Fibroblast of skin of back (primary cell): ENCODE data around the gene KLHL17. TPM values are rescaled to one million over a fixed set of nuclear protein-coding genes. Genes with fewer than 3 reads are reported as not detected.

Source experiments
- DNase-seq: peaks from one replicate; pipeline ENCODE4 v3.0.0-alpha.2; 2013
- polyA plus RNA-seq, 2 experiments: library from polyadenylated mRNA; unstranded; fragments of 120-200 nt; gene quantifications; one replicate each; pipeline ENCODE4 v1.2.1, GENCODE V29; 2013; ENCODE audit not compliant: insufficient read length in 2 of 2

The KLHL17 gene
- polyA plus RNA-seq (2013, experiment 1 of 2; ENCODE audit: insufficient read length) = 19.6 TPM
- polyA plus RNA-seq (2013, experiment 2 of 2; ENCODE audit: insufficient read length) = 13.9 TPM

DNA sequence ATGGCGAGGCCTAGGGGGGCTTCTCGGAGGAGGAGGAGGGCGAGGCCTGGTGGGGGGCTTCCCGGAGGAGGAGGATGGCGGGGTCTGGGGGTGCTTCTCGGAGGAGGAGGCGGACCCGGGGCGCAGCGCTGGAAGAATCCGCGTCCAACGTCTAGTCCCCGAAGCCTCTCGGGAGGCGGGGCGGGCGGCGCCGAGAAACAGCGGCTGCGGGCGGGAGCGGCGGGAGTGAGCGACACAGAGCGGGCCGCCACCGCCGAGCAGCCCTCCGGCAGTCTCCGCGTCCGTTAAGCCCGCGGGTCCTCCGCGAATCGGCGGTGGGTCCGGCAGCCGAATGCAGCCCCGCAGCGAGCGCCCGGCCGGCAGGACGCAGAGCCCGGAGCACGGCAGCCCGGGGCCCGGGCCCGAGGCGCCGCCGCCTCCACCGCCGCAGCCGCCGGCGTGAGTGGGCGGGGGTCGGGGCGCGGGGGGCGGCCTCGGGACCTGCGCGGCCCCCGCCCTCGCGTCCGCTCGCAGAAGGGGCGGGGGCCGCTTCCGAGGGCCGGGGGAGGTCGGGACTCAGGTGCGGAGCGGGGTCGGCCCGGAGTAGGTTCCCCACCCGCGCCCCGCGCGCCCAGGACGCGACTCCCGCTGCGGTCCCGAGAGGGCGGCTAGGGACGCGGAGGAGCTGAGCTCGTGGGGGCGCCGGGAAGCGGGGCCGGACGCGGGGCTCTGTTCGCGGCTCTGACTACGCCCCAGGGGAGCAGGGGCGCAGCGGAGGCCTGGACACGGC, at the start of gene KLHL17:
TSS of gene KLHL17 (plus strand) at position 222 of the 769 bp plus-strand sequence. CDS start at position 332, 110 bp downstream.
- DNase-seq = peak; percentile 75

DNA sequence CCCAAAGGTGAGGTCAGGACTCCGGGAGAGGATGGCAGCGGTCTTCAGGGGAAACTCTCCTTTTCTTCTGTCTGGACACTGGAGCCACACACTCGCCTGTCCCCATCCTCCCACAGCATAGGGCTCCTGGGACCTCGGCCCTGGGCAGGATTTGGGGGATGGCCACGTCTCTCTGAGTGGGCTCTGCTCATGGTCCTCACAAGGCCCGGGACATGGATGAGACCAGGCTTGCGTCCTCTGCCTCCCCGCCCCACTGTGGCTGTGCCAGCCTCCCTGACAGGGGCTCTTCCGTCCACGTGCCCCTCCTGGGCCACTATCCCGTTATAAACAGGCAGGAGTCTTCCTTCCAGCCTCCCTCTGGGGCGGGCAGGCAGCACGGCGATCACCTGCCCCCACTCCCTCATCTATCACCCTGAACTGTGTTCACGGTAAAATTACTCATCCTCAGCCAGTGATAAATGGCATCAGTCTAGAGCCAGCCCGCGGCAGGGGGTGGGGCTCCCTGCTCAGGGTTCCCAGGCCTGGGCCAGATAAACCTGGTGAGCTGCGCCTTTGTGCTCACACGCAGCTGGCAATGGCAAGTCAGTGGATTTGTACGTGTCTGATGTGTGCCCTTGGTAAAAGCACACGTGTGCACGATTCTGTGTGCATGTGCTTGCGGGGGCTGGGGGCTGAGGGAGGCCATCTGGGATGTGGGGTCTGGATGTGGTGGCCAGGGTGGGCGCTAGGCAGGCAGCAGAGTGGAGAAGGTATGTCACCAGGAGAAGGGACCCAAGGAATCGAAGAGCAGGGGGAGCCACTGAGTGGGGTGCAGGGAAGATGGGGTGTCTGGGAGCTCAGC, 49.3 kb upstream of the KLHL17 start:
- DNase-seq = no peak

DNA sequence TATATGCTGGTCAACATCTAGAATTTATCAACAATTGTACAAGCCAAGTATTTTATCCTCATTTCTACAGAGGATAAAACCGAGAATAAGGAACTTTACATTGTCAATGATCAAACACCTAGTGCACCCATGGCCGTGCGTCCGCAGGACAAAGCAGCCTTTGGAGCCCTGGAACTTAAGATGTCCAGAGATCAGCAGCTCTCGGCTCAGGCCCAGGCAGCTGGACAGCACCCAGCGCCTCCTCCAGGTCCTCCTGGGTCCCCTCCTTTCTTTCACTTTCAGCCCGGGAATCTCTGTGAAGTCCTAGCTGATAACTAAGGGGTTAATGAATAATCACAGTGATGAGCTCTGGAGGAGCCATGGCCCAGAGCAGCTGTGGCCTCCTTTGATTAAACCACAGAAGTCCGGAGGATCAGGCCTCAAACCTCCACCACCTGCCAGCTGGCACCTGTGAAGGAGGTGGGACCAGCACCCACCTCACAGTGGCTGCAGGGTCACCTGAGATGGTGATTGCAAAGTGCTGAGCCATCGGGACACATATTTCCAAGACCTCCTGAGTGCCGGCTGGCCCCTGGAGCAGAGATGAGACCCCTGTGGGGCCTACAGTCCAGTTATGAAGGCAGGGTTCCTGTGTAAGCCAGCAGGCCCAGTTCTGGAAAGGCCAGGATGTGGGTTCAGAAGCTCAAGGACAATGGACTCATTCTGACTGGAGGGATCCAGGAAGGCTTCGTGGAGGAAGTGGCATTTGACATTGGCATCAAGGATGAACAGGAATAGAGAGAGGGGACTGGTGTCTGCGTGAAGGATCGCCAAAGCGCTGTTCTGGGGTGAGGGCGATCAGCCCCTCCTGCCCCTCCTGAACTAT, 48.3 kb upstream of the KLHL17 start:
- no peak for DNase-seq

DNA sequence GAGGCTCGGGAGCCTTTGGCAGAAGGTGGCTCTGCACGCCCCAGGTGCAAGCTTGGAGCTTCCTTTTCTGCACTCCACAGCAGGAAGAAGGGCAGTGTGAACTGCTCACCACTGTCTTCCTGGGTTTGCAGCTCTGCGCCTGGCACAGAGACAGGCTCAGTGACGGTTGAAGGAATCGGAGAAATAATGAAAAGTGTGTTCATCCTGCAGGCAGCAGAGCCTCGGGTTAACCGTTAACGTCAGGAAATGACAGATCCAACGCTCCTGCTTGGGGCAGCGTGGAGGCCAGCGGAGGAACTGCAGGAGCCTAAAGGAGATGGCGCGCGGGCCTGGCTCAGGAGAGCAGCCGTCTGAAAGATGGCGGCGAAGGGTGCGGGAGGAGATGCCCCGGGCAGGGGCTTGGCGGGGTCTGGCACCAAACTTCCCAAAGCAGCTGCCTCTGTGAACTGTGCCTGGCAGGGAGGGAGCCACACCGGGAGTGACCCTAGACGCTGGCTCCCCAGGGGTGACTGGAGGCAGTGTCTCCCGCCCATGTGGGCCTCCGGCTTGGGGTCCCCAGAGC, 47.6 kb upstream of the KLHL17 start:
- DNase-seq = no peak

DNA sequence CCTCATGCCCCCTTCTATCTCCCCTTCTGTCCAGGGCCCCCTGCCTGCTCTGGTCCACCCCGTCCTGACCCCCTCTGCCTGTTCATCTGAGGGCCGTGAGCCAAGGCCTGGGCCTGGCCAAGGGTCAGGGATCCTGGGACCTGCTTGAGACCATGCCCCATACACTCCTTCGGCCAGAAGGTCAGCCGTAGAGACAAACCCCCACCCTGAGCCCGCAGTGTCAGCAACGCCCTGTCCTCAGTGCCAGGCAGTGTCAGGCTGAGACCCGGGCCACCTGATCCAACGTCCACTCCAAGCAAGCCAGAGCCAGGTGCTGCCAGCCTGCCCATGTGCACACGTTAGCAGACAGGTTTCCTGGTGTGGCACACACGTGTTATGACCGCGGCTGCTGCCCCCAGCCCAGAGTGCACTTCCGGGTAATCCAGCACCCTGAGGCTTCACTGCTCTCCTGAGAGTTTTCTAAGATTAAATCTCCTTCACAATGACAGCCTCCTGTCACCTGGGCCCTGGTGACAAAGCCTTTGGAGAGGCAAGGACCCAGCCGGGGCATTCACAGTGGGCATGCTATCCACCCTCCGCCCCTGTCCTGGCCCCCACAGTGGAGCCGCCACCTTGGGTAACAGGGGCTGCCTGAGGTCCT, 46.8 kb upstream of the KLHL17 start:
- DNase-seq = no peak

DNA sequence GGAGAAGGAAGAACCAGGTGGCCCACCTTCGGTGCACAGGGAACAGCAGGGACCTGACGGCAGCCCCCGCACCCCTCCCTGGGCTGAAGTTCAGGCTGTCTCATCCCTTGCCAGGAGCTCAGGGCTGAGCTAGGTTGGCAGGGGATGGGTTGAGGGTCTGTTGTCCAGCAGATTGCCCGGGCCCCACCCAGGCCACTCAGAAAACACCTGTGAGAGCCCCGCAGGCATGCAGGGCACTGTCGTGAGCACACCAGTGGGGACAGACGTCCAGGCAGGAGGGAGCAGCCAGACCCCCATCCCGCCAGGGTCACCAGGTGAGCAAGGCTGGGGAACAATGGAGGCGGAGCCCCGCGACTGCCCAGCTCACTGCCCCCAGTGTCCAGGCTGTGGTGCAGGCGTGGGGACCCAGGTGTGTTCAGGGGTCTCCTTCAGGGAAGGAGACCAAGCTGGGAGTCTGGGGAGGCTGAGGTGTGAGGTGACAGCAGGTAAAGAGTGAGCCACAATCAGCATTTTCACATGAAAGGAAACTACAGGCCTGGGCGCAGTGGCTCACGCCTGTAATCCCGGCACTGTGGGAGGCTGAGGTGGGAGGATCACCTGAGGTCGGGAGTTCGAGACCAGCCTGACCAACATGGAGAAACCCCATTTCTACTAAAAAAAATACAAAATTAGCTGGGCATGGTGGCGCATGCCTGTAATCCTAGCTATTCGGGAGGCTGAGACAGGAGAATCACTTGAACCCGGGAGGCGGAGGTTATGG, 46.1 kb upstream of the KLHL17 start:
- DNase-seq = no peak

DNA sequence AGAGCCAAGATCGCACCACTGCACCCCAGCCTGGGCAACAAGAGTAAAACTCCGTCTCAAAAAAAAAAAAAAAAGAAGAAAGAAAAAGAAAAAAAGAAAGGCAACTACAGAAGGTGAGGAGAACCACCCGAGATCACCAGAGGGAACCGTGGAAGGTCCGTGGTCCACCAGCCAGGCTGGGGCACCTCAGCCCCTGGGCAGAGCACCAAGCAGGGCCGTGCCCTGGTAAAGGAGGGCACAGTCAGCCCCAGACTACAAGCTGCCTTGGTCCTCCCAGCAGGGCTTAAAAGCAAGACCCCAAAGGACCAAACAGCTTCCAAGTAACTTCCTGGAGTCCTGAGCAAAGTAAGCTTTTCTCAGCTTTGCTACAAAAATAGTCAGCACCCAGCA, 45.5 kb upstream of the KLHL17 start:
- DNase-seq = no peak

DNA sequence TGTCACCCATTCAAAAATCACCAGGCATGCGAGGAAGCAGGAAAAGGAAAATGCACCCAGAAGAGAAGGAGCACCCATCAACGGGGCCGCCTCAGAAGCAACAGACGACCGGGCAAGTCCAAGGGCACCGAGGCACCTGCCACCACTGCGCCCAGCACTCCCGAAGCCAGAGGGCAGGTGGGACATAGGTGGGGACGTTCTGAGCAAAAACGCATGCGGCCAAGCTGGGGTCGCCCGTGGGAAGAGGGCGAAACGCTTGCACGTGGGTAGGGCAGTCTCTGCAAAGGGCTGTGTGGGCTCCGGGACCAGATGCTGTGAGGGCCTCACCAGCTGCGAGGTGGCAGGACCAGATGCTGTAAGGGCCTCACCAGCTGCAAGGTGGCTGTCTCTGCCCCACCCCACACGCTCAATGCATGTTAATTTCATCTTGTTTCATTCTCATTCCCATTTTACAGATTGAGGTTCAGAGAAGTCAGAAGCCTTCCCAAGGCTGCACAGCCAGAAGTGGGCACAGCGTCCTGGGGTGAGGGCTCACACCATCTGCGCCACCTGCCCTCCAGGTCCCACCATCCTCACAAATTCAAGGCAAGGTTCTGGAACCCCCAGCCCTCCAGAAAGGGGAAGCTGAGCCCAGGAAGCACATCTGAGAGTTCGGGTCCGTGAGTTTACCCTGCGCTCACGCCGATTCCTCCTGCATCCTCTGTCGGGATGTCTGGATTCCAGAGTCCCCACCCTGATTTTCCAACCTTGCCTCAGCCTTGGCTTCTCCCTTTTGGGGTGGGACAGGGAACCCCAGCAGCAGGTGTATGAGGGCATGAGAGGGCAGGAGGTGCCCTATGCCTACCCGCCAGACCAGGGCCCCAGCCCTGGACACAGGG, 44.9 kb upstream of the KLHL17 start:
- DNase-seq = no peak

DNA sequence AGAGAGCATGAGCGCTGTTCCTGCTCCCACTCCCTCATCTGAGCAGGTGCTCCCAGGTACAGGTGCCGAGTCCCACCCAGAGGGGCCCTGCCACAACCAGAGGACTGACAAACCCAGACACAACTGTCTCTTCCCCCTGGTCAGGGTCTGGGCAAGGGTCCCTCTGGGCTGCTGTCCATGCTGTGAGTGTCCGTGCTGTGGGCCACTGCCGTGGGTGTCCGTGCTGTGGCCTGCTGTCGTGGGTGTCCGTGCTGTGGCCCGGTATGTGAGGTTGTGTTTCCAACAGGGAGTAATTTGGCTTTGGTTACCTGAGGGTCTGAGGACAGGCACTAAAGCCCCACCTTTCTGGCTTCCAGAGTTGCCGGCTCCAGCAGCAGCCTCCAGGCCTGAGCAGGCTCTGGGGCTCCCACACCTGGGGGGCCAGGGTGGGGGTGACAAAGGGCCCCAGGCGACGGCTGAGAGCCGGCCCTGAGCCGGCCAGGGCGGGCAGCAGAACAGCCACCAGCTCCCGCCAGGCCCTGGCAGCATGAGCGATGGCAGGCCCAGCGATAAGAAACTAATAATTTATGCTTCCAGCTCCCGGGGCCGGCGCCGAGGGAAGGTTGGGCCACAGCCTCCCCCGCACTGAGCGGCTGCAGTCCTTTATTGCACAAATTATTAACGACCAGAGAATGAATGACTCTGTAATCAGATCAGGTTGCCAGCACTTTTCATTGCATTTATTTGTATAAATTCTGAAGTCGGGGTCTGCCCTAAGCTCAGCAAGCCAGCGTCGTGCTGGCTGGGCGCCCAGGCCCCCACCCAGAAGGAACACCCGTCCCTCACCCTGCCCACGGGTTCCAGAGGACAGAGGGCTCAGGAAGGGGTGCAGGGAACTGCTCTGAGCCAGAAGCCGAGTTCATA, 44.0 kb upstream of the KLHL17 start:
- no peak for DNase-seq

DNA sequence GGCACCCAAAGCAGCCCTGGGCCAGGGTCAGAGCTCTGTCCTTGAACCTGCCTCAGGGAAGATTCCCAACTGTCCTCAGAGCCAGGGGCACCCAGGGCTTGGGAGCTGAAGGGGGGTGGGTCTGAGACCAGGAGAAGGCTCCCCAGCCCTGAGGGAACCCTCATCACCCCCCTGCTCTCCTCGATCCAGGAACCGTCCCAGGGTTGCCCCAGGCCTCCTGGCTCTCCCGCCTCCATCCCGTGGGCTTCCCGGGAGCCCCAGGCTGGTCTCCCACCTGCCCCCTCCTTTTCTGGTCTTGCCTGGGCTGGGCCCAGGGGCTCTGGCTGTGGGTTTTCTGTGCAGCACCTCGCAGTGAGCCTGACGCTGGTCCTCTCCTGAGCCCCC, 43.3 kb upstream of the KLHL17 start:
- no peak for DNase-seq

DNA sequence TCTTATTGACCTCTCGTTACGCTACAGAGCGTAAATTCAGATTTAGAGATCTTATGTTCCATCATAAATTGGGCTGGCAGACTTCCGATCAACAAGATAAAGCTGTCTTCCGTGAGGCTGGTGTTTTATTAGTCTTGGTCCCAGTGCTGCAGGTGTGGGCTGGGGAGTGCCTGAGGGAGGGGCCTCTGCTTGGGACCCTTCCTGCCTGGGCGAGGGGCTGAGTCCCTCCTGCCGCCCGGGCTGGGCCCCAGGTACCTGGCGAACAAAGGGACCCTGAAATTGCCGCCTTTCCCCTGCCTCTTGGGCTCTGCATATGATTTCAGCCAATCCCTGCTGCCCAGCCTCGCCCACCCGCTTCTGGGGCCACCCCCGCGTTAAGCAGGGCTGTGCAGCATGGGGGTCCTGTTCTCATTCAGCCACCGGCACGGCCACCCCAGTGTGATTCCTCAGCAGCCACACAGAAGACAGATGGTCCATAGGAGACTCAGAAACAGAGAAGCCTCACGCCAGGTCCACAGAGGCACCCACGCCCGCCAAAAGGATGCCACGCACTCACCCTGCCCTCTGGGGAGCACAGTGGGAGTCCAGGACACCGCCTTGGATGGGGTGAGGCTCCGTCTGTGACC, 42.8 kb upstream of the KLHL17 start:
- no peak for DNase-seq

DNA sequence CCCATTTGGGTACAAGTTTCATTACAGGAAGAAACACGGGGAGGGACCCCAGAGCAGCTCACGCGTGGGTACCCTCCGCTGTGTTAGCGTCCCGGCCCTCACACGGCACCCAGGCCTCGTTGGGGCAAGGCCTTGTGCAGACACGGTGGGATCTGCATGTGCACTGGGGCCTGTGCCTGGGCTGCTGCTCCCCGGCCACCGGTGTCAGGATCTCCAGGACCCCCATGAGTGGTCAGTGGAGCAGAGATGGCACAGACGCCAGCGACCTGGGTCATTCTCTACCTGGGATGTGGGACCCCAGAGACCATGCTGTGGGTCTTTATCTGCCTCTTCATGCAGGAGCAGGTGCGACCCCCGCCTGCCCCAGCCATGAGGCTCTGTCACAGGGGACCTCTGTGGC, 42.0 kb upstream of the KLHL17 start:
- no peak for DNase-seq

DNA sequence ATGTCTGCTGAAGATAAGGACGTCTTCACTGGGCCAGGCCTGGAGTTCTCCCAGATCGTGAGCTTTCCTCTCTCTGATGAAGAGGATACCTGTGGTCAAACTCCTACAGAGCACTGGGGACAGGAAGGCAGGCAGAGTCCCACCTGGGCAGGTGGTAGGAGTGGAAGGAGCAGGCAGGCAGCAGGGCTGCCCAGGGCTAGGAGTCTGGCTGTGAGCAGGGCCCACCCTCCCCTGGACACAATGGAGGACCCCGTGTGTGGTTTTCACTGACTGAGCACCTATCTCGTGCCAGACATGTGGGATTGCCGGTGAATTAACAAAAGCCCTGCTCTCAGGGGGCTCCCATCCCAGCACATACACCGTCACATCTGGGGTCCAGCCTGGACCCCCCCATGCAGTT, 41.5 kb upstream of the KLHL17 start:
- DNase-seq = no peak

DNA sequence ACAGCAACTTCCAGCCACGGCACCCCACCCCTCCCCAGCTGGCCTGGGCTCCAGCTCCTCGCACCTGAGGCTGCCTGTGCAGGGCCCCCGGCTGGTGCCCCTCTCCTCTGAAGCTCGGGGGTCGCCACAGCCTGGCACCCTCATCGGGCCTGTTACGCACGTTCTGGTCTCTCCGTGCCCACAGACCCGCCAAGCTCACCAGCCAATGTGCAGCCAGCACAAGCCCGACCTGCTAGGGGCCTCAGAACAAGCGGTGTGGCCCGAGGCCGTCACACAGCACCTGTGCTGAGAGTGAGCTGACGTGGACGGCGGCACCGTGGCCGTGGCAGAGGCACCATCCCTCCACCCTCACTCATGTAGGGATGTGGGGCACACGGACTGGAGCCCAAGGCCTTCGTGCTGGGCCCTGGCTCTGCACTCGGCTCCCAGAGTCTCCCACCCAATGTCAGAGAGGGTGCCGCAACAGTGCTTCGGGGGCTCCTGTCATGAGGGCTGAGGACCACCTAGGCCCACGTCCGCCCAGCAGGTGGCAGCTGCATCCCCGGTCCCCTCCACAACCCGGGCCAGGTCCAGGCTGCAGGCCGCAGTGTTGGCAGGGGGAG, 41.0 kb upstream of the KLHL17 start:
- no peak for DNase-seq

DNA sequence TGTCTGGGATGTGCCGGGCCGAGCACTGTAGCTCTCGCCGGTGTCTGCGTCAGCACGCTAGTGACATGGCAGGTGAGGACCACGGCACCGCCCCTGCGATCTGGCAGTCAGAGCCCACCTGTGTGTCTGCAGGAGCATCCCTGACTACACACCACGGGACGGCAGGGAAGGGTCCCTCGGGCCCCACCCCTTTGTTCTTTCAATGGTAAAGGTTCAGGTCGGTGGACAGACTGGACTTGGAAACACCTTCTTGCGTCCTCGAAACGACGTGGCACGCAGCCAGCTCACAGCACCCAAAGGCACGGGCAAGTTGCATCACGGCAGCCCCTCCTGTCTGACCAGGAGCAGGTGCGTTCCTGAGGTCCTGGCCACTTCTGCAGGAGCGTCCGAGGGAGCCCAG, 40.4 kb upstream of the KLHL17 start:
- no peak for DNase-seq

DNA sequence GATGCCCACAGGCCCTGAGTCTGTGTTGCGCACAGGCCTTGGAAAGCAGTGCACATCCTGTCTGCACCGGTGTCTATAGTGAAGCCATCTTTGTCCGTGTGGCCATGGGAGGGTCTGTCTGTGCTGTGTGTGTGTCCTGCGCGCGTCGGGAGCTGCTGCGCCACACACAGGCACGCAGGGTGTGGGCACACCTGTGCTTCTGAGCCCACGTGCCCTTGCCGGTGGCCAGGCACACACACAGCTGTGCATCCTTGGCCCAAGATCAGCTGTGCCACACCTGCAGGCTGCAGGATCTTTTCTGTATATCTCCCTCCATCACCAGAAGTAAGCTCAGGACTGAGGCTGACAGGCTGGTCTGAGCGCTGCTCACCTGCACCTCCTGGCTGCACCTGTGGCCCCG, 39.9 kb upstream of the KLHL17 start:
- DNase-seq = no peak

DNA sequence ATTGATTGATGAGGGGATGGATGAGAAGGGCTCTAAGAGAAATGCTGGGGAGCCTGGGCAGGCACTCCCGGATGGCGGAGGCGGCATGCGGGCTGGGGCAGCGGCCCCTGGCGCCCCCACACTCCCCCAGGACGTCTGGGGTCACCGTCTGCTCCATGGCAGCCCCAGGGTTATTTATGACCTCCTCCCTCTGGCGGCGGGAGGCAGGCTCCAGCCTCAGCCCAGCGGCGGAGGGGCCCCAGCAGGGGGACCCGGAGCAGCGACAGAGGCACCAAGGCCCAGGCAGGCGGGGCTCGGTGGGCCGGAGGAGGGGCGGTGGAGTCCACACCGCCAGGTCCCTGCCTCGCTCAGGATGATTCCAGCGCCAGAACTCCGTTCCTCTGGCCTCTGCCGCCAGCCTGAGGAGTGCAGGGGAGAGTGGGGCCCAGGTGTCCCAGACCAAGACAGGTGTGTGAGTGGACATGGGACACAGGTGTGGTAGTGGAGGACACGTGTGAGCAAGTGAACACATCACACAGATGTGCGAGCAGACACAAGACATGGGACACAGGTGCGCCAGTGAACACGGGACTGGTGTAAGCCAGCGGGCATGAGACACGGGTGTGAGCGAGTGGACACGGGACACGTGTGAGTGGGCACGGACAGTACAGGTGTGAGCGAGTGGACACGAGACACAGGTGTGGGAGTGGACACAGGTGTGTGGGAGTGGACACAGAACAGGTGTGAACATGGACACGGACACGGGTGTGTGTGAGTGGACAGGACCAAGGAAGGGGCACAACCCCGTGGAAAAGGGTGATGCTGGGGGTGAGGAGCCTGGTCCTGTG, 39.2 kb upstream of the KLHL17 start:
- DNase-seq = peak; percentile 81
